Left lung (tissue), 10 donors: ENCODE data around the gene CDC42EP5. TPM values are rescaled to one million over a fixed set of nuclear protein-coding genes. Genes with fewer than 3 reads are reported as not detected.

Source experiments
- ATAC-seq: fragments of 200-7000 bp; cut with Tn5 transposase; one replicate; pipeline ENCODE4 v1.9.1; 2020; ENCODE audit warnings: moderate library complexity
- DNase-seq, 4 donors: peaks; one replicate each; pipeline ENCODE4 v3.0.0-alpha.2; 2013 to 2020
- H3K27ac ChIP-seq, 2 donors: fragments of 200-600 bp; sonication (generic) in 1 of 2; one replicate each; pipeline versions ENCODE4 v1.5.0 to v1.8.0; 2020 to 2021
- H3K27me3 ChIP-seq, 2 donors: fragments of 200-600 bp; sonication (generic) in 1 of 2; one replicate each; pipeline versions ENCODE4 v1.5.0 to v1.8.0; 2020 to 2021
- H3K36me3 ChIP-seq, 2 donors: fragments of 200-600 bp; sonication (generic) in 1 of 2; one replicate each; pipeline versions ENCODE4 v1.5.0 to v1.8.0; 2020 to 2021
- H3K4me1 ChIP-seq, 2 donors: fragments of 200-600 bp; one replicate each; pipeline ENCODE4 v1.8.0; 2021
- H3K4me3 ChIP-seq, 2 donors: fragments of 200-600 bp; sonication (generic) in 1 of 2; one replicate each; pipeline versions ENCODE4 v1.5.0 to v1.8.0; 2020 to 2021; ENCODE audit warnings: mild to moderate bottlenecking in 1 of 2
- H3K9me3 ChIP-seq, 2 donors: fragments of 200-600 bp; sonication (generic) in 1 of 2; one replicate each; pipeline versions ENCODE4 v1.5.0 to v1.8.0; 2020 to 2021
- CTCF ChIP-seq, 2 donors: fragments of 200-600 bp; sonication (generic) in 1 of 2; IDR thresholded peaks; one replicate each; pipeline versions ENCODE4 v1.5.0 to v1.8.0; 2021; ENCODE audit warnings: antibody characterized with exemption in 2 of 2
- intact Hi-C, 2 donors: fragments of 100-400 bp; cut with DNase I; formaldehyde crosslinking; loops; one replicate each; pipeline versions ENCODE4 v1.11.2 to v1.14.2; 2022
- polyA plus RNA-seq, 6 donors: library from polyadenylated mRNA; unstranded; fragments of 120-200 nt; gene quantifications; one replicate each; pipeline ENCODE4 v1.2.1, GENCODE V29; 2013; ENCODE audit not compliant: insufficient read length in 6 of 6
- total RNA-seq, 2 donors: library from RNA; stranded (reverse); fragmentation: NEBNext Ultra II Directional; extraction: Animal tissue kit (Norgen Biotek cat#: 25700); gene quantifications; one replicate each; pipeline ENCODE4 v1.2.1, GENCODE V29; 2021
- donor health status: DM: no; HTN: yes; CAD: no.
- donor health status: DM: no; HTN: no; CAD: no.

CDC42EP5 gene
- total and polyA plus RNA-seq, 8 donors = 20.4 to 57.6 (median 31.1) TPM

- H3K4me1 ChIP-seq = peaks cover 17 to 34% of the 10 kb centered on the region in 2 donors
- intact Hi-C loops = no loop called here
- H3K27ac ChIP-seq = no peak overlapping the region
- peak in 1 of 4 donors; percentile 79 for DNase-seq
- peaks cover 0 to 71% of the 10 kb centered on the region in 2 donors for H3K36me3 ChIP-seq
- H3K4me3 ChIP-seq = no peak overlapping the region
- no peak for ATAC-seq
- TF ChIP-seq CTCF (IDR thresholded peaks at IDR 0.05) = no peak
- no peaks in the 10 kb centered on the region for H3K9me3 ChIP-seq
- peaks cover 0 to 2% of the 10 kb centered on the region in 2 donors for H3K27me3 ChIP-seq
Measured at GRCh38 chr19:54460230-54461005, 12.7 kb downstream of the CDC42EP5 start.

GRCh38 chr19:54459282-54460229, 13.5 kb downstream of the CDC42EP5 start:
- intact Hi-C loops = no loop called here
- DNase-seq (no peak), ATAC-seq (no peak)
- Histone ChIP-seq H3K4me3 (no peak overlapping the region), H3K4me1 (peaks cover 17 to 34% of the 10 kb centered on the region in 2 donors), H3K27me3 (no peaks in the 10 kb centered on the region), H3K27ac (no peak overlapping the region), H3K9me3 (no peaks in the 10 kb centered on the region), H3K36me3 (peaks cover 0 to 79% of the 10 kb centered on the region in 2 donors)
- no peak for TF ChIP-seq CTCF (IDR thresholded peaks at IDR 0.05)

GRCh38 chr19:54458648-54459281, 14.3 kb downstream of the CDC42EP5 start:
- TF ChIP-seq CTCF (IDR thresholded peaks at IDR 0.05) = no peak
- Histone ChIP-seq H3K27ac (no peak overlapping the region), H3K4me1 (peaks cover 17 to 34% of the 10 kb centered on the region in 2 donors), H3K9me3 (no peaks in the 10 kb centered on the region), H3K4me3 (no peak overlapping the region), H3K27me3 (no peaks in the 10 kb centered on the region), H3K36me3 (peaks cover 0 to 87% of the 10 kb centered on the region in 2 donors)
- intact Hi-C loops = no loop called here
- no peak for ATAC-seq
- peak in 1 of 4 donors; percentile 76 for DNase-seq

GRCh38 chr19:54457773-54458647, 15.1 kb downstream of the CDC42EP5 start:
- TF ChIP-seq CTCF (IDR thresholded peaks at IDR 0.05) = no peak
- no peaks in the 10 kb centered on the region for H3K9me3 ChIP-seq
- peaks cover 17 to 35% of the 10 kb centered on the region in 2 donors for H3K4me1 ChIP-seq
- no peak overlapping the region for H3K27ac ChIP-seq
- ATAC-seq (no peak), DNase-seq (peak in 2 of 4 donors; percentile 25 to 66)
- no peaks in the 10 kb centered on the region for H3K27me3 ChIP-seq
- intact Hi-C loops = no loop called here
- H3K4me3 ChIP-seq = no peak overlapping the region
- peaks cover 0 to 95% of the 10 kb centered on the region in 2 donors for H3K36me3 ChIP-seq
